Activated CD8-positive, alpha-beta memory T cell treated with anti-CD3 and anti-CD28 coated beads for 24 hours (primary cell): ENCODE data around the gene DNAH11.
"Not testable (repeated sequence)": the region's sequence is repeated elsewhere in the genome, so short reads cannot be mapped to it uniquely, and the experiment has no call there.

Experiments used
- DNase-seq: peaks from one replicate; pipeline ENCODE4 v3.0.0-alpha.2; 2020

Gene DNAH11

DNA sequence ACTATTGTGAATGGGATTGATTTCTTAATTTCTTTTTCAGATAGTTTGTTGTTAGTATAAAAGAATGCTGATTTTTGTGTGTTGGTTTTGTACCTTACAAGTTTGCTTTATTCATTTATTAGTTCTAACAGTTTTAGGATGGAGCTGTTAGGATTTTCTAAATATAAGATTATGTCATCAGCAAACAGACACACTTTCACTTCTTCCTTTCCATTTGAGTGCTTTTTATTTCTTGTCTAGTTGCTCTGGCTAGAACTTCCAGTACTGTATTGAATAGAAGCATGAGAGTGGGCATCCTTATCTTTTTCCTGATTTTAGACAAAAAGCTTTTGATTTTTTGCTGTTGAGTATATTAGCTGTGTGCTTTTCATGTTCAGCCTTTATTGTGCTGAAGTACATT, 81.5 kb downstream of the DNAH11 start:
- no peak for DNase-seq

DNA sequence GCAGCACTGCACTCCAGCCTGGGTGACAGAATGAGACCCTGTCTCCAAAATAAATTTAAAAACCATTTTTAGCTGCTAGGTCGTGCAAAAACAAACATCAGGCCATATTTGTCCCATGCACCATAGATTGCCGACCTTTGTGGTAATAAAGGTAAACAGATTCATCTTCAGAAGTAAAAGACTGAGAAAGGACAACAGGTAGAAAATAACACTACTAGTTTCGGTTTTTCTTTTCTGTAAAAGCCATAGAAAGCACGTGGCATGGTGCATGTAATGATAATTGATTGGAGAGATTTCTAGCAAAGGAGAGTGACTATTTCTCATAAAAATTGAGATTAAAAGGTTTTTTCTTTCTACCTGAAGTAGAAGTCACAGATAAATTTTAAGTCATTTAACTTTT, 93.9 kb downstream of the DNAH11 start:
- DNase-seq, result no peak

DNA sequence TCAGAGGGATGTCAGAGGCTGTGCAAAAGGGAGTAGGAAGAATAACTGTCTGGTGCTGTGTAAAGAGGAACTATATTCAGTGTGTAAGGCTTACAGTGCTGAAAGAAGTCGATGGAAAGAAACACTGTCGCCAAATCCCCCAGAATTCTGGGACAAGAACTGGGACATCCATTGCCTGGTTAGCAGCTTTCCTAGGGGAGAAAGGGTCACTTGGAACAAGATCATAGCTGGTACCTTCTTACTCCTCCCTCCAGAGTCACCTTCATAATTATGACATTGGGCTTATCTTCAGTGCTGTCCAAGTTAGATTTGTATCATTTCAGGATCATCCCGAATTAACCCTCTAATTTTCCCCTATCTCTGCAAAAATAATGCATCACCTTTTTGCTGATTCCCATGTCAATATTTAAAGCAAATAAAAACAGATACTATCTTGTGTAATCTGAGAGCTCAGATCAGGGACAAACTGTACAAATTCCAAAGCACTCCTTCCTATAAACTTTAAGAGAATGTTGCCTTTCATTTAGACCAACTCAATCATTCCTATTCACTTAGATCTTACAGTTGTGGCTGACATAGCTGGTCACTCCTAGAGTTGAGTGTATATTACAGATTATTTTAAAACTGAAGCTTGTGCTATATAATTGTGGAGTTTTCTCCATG, 96.5 kb downstream of the DNAH11 start:
- no peak for DNase-seq

DNA sequence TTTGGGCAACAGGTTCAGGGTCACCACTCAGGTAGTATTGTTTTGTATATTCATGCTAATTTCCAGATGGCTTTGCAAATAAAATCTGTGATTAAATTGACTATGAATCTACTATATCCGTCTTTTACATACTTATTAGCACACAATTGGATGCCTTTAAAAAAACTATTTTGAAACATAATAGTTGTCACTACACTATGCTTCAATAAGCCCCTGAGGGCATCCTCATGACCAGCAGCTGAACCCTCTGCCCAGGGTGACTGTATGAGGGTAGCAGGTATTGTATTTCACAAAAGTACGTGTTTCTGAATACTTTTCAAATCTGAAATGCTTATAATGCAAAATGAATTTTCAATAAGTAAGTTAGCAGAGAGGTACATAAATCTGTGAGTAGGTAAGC, 97.3 kb downstream of the DNAH11 start:
- DNase-seq, result no peak

DNA sequence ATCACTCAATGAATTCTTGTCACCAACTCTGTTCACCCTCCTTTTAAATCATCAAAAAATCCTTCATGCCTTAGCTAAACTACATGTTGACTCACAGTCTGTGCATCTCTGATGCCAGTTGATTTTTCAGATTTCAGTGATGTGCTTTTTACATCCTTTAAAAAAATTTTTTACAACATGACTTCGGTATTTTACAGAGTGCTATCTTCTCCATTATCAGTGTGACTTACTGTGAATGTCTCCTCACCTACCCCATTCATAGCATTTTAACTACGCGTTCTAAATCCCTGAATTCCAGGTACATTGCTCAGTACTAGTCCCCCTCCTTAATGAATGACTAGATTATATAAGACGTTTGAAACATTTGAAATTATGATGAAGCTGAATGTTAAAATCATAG, 98.7 kb downstream of the DNAH11 start:
- no peak for DNase-seq

DNA sequence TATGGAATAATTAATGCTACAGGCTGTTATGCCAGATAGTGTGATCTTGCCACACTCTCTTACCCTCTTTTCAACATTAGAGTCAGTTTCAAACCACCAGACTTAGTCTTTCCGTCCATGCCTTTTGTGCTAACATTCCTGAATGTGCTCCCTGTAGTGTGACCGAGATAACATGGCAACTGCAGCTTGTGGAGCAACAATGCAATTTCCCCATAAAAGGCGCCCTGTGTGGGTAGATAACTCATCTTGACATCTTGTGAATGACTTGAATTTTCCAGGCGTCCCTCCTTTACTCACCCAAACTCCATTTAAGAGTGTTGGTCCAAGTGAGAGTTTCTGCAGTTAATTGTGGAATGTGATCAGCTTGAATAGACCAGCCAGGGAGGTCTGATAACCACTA, 99.6 kb downstream of the DNAH11 start:
- DNase-seq, result no peak

DNA sequence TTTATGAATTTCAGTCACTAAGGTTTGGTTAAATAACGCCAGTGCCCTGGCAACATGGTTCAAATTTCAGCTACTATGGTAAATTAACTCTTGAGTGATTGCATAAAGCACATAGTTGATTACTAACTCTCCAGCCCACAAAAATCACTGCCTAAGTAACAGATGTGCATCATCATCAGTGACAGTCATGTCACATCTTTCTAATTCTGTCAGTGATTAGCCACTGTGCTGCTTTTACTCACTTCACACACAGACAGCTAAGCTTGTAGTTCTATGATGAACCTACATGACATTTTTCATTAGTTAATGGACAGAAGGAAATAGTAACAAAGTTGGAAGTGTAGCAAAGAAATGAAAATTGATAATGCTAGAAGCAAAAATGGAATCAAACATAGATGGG, 108.9 kb downstream of the DNAH11 start:
- DNase-seq, result no peak

DNA sequence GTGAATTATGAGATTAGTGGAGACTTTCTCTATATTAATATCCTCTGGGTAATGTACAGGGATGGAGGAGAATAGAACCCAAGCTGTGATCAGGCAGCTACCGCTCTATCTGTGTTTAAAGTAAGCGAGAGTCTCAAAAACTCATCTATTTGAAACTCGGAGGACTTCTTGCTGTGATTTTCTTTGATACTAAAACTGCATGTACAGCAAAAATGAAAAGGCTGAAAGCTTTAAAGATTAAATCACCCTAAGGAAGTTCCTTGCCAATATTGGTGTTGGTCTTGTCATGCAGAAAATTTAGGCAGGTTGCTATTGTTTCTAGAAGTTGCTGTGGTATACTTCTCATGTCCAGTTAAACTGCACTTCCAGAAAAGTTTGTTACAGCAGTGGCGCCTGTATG, 110.8 kb downstream of the DNAH11 start:
- no peak for DNase-seq

DNA sequence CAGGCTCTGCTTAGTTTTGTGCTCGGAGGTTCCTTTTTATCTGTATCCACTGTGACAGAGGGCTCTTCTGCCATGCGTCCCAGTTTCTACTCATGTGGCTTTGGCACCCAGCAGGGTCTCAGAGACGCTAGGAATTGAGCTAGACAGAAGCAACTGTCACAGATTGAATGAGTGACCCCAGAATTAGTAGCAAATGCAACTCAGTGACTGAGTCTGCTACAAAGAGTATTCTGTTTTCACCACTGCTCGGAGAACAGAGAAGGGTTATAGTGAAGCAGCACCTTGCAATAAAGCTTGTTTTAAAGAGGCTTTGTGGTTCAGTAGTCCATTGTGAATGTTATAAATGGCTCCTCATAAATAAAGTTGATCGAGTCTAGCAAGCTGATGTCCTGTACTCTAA, 113.2 kb downstream of the DNAH11 start:
- no peak for DNase-seq

DNA sequence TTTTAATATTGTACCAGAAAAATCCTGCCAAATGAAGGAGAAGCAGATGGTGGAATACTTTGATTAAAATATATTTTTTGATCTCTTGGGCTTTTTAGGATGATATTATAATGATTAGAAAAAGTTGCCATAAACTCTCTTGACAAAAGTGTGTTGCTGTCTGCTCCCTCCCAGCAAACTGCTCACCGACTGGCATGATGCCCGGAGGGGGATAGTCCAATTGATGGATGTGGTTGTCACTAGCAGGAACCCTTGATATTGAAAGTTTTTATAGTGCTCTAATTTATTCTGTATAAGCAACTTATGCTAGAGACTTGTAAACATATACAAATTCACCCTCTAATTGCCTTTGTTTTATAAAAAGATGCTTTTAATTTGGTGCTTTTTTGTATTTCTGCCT, 114.0 kb downstream of the DNAH11 start:
- DNase-seq, result no peak

DNA sequence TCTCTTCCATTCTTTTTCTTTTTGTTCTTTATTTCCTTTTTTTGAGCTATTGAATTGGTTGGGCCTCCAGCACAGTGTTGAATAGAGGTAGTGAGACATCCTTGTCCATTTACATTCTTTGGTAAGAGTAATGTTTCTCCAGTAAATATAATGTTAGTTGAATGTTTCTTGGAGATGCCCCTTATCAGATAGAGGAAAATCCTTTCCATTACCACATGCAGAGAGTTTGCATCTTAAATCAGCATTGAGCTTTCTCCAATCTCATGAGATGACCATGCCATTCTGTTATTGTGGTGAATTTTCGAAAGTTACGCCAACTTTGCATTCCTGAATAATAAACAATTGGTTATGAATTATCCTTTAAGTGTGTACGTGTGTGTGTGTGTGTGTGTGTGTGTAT, 127.7 kb downstream of the DNAH11 start:
- no peak for DNase-seq

DNA sequence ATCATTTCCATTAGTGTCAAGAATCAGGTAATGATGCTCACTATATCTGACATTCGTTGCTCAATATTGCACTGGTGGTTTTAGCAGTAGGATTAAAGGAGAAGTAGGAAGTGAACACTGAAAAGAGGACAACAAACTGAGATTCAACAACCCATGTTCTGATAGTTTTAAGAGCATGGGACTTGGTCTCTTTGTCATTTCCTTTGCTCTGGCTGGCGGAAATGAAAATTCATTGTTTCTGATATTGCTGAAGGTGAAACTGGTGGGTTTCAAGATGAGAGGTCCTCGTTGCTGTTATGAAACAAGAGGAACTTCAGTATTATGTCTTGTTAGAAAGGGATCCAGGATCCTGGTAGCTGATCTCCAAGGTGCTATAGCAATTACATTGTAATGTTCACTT, 129.0 kb downstream of the DNAH11 start:
- DNase-seq, result no peak

DNA sequence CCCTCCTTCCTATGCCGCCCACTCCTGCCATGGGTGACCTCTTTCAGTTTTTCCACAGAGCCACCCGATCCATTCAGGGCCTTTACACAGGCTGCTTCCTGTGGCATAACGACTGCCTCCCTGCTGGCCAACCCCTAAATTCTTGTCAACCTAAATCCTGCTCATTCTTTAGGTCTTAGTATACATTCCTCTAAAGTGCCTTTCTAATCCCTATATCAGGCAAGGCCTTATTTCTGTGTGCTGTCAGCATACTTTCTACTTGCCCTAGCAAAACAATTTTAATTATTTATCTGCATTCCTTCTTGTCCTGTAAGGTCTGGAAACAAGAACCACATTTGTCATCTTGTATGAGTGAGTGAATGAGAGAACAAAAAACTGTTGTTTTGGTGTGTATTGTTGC, 132.4 kb downstream of the DNAH11 start:
- DNase-seq, result no peak

DNA sequence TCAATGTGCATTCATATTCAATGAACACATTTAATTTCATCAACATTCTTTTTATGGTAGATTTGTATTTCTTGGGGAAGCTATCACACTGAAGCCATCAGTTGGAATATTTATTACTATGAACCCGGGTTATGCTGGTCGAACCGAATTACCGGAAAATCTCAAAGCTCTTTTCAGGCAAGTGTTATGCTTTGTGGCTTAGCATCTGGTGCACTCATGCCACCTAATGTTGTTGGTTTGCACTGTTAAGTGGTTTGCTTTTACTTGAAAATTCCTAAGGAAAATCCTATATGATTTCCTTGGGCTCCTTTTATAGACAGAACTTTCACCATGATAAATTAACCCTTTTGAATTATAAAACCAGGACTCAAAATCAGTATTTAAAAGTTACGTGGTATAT, 147.9 kb downstream of the DNAH11 start:
- DNase-seq, result no peak

DNA sequence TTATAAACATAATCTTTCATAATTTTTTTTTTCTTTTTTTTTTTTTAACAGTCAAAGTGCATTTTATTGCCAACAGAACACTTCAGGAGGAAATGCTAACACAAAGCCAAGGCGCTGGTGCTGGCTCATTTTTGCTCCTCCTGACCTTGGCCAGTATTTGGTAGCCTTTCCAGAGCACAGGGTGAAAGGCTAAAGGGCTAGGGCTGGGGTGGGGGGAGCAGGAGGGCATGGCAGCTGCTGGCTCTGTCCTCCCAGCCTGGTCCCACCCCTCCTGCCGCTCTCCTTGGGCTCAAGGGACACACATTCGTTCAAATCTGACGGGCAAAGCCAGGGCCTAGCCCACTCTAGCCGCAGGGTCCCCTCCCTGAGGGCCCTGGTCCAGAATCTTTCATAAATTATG, 148.3 kb downstream of the DNAH11 start:
- not testable (repeated sequence) for DNase-seq

DNA sequence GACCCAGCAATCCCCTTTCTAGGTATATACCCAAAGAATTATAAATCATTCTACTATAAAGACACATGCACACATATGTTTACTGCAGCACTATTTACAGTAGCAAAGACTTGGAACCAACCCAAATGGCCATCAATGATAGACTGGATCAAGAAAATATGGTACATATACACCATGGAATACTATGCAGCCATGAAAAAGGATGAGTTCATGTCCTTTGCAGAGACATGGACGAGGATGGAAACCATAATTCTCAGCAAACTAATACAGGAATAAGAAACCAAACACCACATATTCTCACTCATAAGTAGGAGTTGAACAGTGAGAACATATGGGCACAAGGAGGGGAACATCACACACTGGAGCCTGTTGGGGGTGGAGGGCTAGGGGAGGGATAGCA, 157.7 kb downstream of the DNAH11 start:
- DNase-seq, result not testable (repeated sequence)

DNA sequence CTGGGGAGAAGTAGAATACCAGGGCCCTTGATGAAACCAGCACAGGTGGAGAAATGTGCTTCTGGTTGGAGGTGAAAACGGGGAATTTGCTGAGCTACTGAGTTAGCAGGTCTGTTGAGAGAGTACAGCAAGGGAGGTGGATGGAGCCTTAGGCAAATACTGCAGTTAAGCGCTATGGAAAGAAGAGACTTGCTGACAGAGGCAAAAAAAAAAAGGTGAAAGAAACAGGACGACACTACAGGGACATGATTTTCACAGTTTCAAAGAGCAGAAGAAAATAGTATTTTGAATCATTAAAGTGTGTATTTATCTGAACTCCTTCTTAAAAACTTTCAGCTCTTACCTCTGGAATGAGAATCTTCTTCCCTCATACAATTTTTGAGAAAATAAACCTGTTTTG, 159.5 kb downstream of the DNAH11 start:
- no peak for DNase-seq

DNA sequence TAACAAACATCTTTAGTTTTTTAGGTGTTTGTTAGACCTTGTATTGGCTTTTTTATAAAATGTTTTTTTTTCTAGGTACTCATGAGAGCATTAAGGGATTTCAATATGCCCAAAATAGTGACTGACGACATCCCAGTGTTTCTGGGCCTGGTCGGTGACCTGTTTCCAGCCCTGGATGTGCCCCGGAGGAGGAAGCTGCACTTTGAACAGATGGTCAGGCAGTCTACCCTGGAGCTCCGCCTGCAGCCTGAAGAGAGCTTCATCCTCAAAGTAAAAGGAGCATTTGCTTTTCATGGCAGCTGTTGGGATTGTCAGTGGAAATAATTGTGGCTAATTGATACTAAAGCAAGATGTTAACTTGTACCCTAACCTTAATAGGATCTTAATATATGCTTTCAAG, 161.5 kb downstream of the DNAH11 start:
- no peak for DNase-seq

DNA sequence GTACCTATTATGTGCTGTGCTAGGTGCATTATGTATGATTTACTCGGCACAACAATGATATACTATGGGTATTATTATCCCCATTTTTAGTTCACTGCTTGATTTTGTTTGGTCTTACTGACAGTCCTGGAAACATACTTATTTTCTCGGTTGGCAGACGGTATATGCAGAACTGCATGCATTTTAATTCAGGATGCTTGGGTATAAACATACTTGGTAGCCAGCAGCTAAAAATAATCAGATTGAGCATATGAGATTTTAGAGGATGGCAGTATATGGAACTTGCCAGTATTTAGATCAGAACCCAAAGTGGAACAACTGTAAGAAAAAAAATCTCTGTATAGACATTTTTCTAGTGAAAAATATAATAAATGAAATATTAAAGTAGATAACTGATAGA, 163.3 kb downstream of the DNAH11 start:
- no peak for DNase-seq

DNA sequence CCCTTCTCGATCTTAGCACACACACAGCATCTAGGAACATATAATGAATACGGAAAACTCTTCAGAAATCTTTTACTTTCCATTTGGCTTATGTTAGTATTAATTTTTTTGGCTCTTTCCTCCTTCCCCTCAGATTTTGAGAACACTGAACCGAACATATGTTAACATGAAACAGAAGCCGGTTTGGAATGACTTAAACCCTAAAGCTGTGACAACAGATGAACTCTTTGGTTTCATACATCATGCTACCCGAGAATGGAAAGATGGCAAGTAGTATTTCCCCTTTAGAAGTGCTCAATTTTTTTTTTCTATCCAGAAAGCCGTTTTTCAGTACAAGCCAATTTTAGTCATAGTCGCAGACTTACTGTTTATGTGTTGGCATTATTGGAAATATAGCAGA, 164.7 kb downstream of the DNAH11 start:
- no peak for DNase-seq

DNA sequence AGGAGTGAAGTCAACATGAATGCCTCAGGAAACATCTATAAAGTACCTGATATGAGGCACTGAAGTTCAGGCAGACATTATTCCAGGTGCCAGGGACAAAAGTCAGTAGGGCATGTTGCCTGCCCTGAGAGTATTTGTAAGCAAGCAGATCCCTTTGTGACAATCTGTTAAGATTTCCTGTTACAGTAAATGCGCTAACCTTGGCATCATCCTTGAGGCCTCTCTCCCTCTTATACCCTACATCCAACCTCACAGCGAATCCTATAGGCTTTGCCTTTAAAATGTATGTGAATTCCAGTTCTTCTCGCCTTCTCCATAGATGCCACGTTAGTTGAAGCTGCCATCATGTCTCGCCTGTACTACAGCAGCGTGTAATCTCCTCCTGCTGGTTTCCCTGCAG, 165.3 kb downstream of the DNAH11 start:
- no peak for DNase-seq

DNA sequence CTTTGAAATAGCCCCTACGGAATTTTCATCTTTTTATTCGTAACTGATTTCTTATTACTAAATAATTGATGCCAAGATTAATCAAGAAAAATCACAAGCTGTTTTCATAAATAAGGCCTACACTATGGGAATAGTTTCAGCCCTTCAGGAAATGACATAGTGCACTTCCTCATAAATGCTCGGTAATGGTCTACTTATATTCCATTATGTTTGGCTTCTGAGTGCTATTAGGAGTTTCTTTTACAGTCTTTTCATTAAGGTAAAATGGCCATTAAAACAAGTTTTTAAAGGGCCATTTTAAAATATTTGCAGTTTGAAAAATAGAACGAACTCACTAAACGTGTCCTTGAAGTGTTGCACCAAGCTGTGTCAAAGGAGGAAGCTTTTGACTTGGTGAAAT, 174.5 kb downstream of the DNAH11 start:
- no peak for DNase-seq

DNA sequence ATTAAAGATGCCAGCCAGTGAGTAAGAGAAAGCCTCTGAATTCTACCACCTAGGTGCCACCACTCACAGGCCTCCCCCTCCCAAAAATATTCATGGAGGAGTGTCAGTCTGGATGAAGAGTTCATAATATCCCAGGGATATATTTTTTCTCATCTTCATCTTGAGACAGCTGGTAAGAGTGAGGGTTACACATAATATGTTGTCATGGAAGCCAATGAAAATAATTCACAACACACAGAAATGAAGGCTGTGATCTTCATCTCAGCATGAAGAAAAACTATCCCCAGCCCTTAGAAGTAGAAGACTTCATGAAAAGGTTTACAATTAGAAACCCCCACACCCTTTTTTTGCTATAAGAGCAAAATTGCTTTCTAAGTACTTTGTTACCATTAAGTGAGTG, 175.6 kb downstream of the DNAH11 start:
- no peak for DNase-seq

DNA sequence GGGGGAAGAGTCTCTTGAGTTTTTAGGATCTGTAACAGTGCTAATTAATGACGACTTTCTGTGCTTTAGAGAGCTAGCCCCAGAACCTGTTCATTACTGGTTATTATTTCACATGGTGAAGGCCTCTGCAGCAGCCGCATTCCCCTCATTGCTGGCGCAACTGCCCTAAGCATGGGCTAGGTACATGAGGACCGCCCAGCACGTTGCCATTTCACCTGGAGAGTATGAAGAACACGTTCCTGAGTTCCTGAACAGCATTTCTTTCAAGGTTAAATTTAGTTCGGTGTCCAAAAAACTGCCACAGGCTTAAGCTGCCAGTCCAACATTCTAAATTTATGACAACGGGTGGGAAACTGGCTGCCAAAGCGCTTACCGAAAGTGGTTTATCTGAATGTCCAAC, 177.0 kb downstream of the DNAH11 start:
- no peak for DNase-seq

DNA sequence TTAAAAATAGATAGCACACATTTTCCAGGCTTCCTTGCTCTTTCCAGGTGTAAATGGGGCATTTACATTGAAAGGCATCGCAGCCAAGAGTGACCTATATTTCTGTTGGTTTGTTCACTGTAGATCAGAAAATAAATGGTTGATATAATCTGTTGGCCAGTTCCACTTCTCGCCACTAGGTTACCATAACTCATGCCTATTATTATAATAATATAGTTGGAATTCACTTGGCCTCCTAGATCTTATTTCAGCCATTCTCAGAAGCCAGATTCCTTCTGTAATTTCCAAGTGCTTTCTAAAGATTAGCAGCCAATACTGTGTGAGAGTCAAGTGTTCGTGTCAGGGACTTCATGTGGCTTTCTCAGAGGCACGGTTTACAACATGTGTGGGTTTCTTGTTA, 179.5 kb downstream of the DNAH11 start:
- no peak for DNase-seq

DNA sequence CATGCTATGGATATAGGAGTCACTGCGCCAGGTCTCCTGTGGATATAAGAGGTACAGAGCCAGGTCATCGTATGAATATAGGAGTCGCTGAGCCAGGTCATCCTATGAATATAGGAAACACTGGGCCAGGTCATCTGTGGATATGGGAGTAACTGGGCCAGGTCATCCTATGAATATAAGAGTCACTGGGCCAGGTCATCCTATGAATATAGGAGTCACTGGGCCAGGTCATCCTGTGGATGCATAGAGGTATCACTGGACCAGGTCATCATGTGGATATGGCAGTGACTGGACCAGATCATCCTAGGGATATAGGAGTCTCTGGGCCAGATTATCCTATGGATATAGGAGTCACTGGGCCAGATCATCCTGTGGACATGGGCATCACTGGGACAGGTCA, 181.7 kb downstream of the DNAH11 start:
- DNase-seq, result no peak
